ENCODE results near the gene LMNA. TPM values are rescaled to one million over a fixed set of nuclear protein-coding genes. Genes with fewer than 3 reads are reported as not detected.

LMNA gene
- total and polyA plus RNA-seq, 2 of the 4 experiments (the other 2 are of a cell fraction), result 563 to 755 TPM

- peak; percentile 40 for DNase-seq
- peaks cover 22 to 60% of the 10 kb centered on the region in 2 experiments for H3K79me1 ChIP-seq (ENCODE audit: low read depth in 1 of 2, low read length in 2 of 2)
- peak overlapping the region; percentile 80 for H3K14ac ChIP-seq (replicated peaks; ENCODE audit: low read depth, low read length)
- H3K36me3 ChIP-seq (ENCODE audit: control insufficient read depth, insufficient read depth, low read length), result no peaks in the 10 kb centered on the region
- H3K9me1 ChIP-seq (ENCODE audit: insufficient read depth, low read length), result peaks cover 32% of the 10 kb centered on the region
- H3K23ac ChIP-seq (ENCODE audit: low read depth, low read length), result peak overlapping the region; percentile 70
- no peaks in the 10 kb centered on the region for H3K9me3 ChIP-seq (ENCODE audit: control insufficient read depth, insufficient read depth, low read length)
- peak overlapping the region; percentile 43 for H2AFZ ChIP-seq (replicated peaks; ENCODE audit: low read length, poor library complexity)
- peak overlapping the region; percentile 16; the same call in 1 of the 3 replicates for H2BK15ac ChIP-seq (ENCODE audit: low read depth, low read length)
- dilution Hi-C loops (cut with HindIII; ENCODE audit: low sequenced_read_pairs, unreplicated experiment), result no loop called here
- peak overlapping the region; percentile 98 for H2AK5ac ChIP-seq (ENCODE audit: low read depth, low read length)
- H2BK20ac ChIP-seq (ENCODE audit: low read depth, low read length), result peak overlapping the region; percentile 19
- peak; percentile 15 for ATAC-seq (ENCODE audit: low read depth)
- peak overlapping the region; percentile 77 for H2AK9ac ChIP-seq (replicated peaks; ENCODE audit: low read depth, low read length, poor library complexity)
- H3K4me1 ChIP-seq (ENCODE audit: control insufficient read depth, insufficient read depth, low read length), result peaks cover 45% of the 10 kb centered on the region
- peak overlapping the region; percentile 30; the same call in 1 of the 2 replicates for H3K9ac ChIP-seq (ENCODE audit: low read depth, low read length)
- peak overlapping the region; percentile 15 for H2BK5ac ChIP-seq (ENCODE audit: low read depth, low read length, poor library complexity, severe bottlenecking)
- 0 out of 2 replicates have a peak overlapping the region, but pooled peaks have one; percentile 41 for H3K56ac ChIP-seq (ENCODE audit: extremely low read depth, insufficient read depth, low read length)
- peak overlapping the region; percentile 90 for H3K4ac ChIP-seq (ENCODE audit: low read depth, low read length)
- no TSS peak for BruUV-seq (replicated peaks)
- ChIA-PET POLR2A (ENCODE audit: unreplicated experiment) (no interaction called here), CTCF (interaction anchor here (1.0 kb wide), 1 partner anchor 23 kb away, joined by 3 read pairs; no protein-coding TSS in a partner anchor)
- H4K91ac ChIP-seq (ENCODE audit: insufficient read depth, low read depth, low read length), result peak overlapping the region; percentile 70
- H3K4me3 ChIP-seq (ENCODE audit: insufficient read depth, low read depth, low read length), result peak overlapping the region; percentile 14; the same call in 1 of the 2 replicates
- TF ChIP-seq CEBPB (IDR thresholded peaks at IDR 0.05; ENCODE audit: low read depth, low read length), result 0 out of 2 replicates have a peak, but pooled peaks have one; percentile 8
- no peak for TF ChIP-seq FOS (IDR thresholded peaks at IDR 0.05; ENCODE audit: low read depth, low read length)
- in situ Hi-C loops (cut with MboI; ENCODE audit: low sequenced_read_pairs), result no loop called here
- H4K20me1 ChIP-seq (ENCODE audit: insufficient read depth, low read length), result no peaks in the 10 kb centered on the region
- no peaks in the 10 kb centered on the region for H3K27me3 ChIP-seq (ENCODE audit: control insufficient read depth, insufficient read depth, low read length)
- peak overlapping the region; percentile 52 for H2BK120ac ChIP-seq (ENCODE audit: low read depth, low read length)
- peak overlapping the region; percentile 26 for H3K18ac ChIP-seq (ENCODE audit: low read depth, low read length)
- intact Hi-C loops (cut with micrococcal nuclease), result loop anchor here (1.0 kb wide), 1 partner anchor 7 kb away; the partner anchor contains the start of gene LMNA
- H4K8ac ChIP-seq (ENCODE audit: low read depth in 2 of 2, low read length in 2 of 2), result peak overlapping the region; percentile 3 to 84; a peak in 1 of 4 replicates
- peak overlapping the region; percentile 24 for H4K5ac ChIP-seq (ENCODE audit: low read depth, low read length)
- peak overlapping the region; percentile 72 for H3K4me2 ChIP-seq (ENCODE audit: low read depth, low read length)
- H3K27ac ChIP-seq (ENCODE audit: insufficient read depth, low read length), result peak overlapping the region; percentile 35
- 58% methylated on average over 4 of the region's 14 CpGs; no CpG with 5 or more reads in 1 of the 2 experiments for WGBS, 2 experiments (ENCODE audit: extremely low coverage in 2 of 2, insufficient read length in 1 of 2)
Observed at GRCh38 chr1:156106624-156107488, 7.7 kb upstream of the LMNA start.
